Left cardiac atrium (tissue), 4 donors: ENCODE data around the gene ALG9. TPM values are rescaled to one million over a fixed set of nuclear protein-coding genes. Genes with fewer than 3 reads are reported as not detected.
A peak's percentile ranks its signal among the peaks of the same experiment; 100 is the strongest.
"Not testable (repeated sequence)": the region's sequence is repeated elsewhere in the genome, so short reads cannot be mapped to it uniquely, and the experiment has no call there.

Experiments
- ATAC-seq, 2 donors: fragments of 200-7000 bp; cut with Tn5 transposase; one replicate each; pipeline ENCODE4 v1.9.1; 2020; ENCODE audit warnings: mild to moderate bottlenecking in 2 of 2, moderate library complexity in 2 of 2
- DNase-seq: peaks from one replicate; pipeline ENCODE4 v3.0.0-alpha.2; 2020
- intact Hi-C, 2 donors: fragments of 100-400 bp; cut with DNase I; formaldehyde crosslinking; loops; one replicate each; pipeline versions ENCODE4 v1.14.1 to v1.15.1; 2022 to 2023
- total RNA-seq, 2 donors: library from RNA; stranded (reverse); fragmentation: NEBNext Ultra II Directional; extraction: Animal tissue kit (Norgen Biotek cat#: 25700); gene quantifications; one replicate each; pipeline ENCODE4 v1.2.1, GENCODE V29; 2021
- donor health status: DM: no; HTN: yes; CAD: no.
- donor health status: DM: no; HTN: yes; CAD: no; lungs with severe emphysema.
- donor health status: DM: yes; HTN: yes; CAD: no.
- donor health status: Dilated cardiomyopathy.

ALG9 gene
- total RNA-seq, 2 donors from 2014 or later = 31.5 to 116 TPM

GRCh38 chr11:111814106-111814505 is 57.3 kb downstream of the ALG9 start:
- ATAC-seq (no peak), DNase-seq (no peak)
- intact Hi-C loops = no loop called here

DNA sequence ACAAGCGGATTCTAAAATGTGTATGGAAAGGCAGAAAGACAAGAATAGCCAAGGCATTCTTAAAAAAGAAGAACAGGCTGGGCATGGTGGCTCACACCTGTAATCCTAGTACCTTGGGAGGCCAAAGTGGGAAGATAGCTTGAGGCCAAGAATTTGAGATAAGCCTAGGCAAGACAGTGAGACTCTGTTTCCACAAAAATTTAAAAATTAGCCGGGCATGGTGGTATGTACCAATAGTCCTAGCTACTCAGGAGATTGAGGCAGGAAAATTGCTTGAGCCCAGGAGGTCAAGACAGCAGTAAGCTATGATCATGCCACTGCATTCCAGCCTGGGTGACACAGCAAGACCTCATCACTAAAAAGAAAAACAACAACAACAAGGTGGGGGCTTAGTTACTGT is 59.2 kb downstream of the ALG9 start:
- intact Hi-C loops = no loop called here
- no peak for DNase-seq
- ATAC-seq = no peak

DNA sequence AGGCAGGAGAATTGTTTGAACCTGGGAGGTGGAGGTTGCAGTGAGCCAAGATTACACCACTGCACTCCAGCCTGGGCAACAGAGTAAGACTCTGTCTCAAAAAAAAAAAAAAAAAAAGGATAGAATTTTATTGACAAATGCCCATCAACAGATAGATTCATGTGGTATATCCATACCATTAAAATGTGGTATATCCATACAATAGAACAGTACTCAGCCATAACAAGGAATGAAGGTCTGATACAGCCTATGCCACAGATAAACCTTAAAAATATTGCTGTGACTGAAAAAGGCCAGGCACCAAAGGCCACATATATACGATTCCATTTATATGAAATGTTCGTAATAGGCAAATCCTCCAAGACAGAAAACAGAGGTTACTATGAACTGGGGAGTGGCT is 59.9 kb downstream of the ALG9 start:
- intact Hi-C loops = no loop called here
- ATAC-seq (no peak), DNase-seq (no peak)

DNA sequence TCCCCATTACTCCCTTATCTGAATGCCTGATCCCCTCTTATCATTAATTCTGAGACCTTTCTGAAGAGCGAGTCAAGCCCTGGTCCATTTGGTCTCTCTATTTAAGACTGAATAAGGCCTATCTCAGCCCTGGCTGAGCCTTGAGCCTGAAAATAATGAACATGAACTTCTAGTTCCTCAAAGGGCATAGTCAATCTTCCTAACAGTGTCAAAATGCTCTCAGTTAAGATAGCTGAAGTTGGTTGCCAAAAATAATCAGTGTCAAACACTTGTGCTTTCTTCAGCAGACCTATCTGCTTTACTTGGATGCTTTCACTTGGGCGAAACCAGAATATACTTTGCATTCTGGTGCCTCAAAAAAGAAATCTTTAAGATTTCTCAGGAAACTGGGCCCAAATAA is 62.5 kb downstream of the ALG9 start:
- ATAC-seq = peak; percentile 67 to 79
- intact Hi-C loops = no loop called here
- DNase-seq = no peak

DNA sequence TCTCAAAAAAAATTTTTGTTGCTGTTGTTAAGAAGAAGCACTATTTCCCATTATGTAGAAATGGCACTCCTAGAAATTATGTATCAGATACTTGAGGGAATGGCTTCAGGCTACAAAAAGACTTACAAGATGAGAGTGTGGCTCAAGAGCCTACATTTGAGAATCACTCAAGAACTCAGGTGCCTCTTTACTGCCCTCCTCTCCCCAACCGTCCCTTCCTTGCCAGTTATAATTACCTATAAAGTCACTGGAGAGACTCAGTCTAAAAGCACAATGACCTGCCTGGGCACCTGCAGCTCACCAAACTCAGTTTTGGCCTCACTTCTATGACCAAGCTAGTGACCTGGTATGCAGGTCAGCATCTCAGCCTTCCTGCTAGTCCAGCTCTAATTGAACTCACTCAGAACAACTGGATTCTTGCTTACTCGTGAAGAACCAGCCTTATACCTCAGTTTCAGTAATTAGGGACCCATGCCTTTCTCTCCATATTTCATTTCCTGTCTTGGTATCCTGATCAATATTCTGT is 63.3 kb downstream of the ALG9 start:
- DNase-seq (no peak), ATAC-seq (no peak)
- intact Hi-C loops = no loop called here

- DNase-seq = no peak
Observed at GRCh38 chr11:111807076-111807475, 64.3 kb downstream of the ALG9 start.

GRCh38 chr11:111801135-111801534 is 70.2 kb downstream of the ALG9 start:
- intact Hi-C loops = no loop called here
- DNase-seq (no peak), ATAC-seq (peak in 1 of 2 donors; percentile 49)

More at GRCh38 chr11:111807076-111807475, 64.3 kb downstream of the ALG9 start:
- no peak for ATAC-seq
- intact Hi-C loops = no loop called here

- peak in 1 of 2 donors; percentile 31 for ATAC-seq
- no peak for DNase-seq
- intact Hi-C loops = no loop called here
Observed at GRCh38 chr11:111798279-111798678, 73.1 kb downstream of the ALG9 start.

- no peak for DNase-seq
- intact Hi-C loops = no loop called here
- peak in 1 of 2 donors; percentile 47 for ATAC-seq
Observed at GRCh38 chr11:111797145-111797581, 74.2 kb downstream of the ALG9 start.

- ATAC-seq = no peak
- intact Hi-C loops = no loop called here
Observed at GRCh38 chr11:111796696-111797095, 74.7 kb downstream of the ALG9 start.

DNA sequence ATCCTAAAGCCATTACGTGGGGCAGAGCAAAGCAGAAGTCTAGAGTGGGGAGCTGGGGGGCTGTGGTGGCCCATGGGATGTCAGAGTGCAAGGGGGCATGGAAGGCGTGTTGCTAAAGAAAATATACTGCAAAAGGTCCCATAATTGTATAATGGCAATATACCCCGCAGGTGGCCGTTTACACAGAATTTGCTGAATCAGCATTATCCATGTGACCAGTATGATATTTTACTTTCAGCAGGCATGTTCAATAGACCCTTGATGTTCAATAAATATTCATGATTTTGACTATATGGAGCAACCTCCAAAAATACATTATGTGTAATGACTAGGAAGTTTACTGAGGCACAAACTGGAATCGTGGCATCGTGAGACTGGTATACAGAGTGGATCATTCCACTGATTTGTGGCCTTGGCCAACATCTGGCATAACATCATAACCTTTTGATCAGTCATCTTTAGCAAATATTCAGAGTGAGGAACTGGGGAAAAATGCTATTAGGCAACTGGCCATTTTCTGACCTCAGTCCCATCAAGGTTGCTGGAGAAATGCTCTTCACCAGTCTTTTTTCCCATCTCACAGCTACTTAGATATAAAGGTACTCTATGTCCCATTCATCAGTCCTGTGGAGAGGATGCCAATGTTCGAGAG is 75.9 kb downstream of the ALG9 start:
- no peak for DNase-seq
- ATAC-seq = no peak
- intact Hi-C loops = no loop called here

More at GRCh38 chr11:111796696-111797095, 74.7 kb downstream of the ALG9 start:
- DNase-seq = no peak

- peak; percentile 39 for DNase-seq
- intact Hi-C loops = no loop called here
- ATAC-seq = peak; percentile 28 to 47
Observed at GRCh38 chr11:111793863-111794262, 77.5 kb downstream of the ALG9 start.

- ATAC-seq (no peak), DNase-seq (no peak)
Observed at GRCh38 chr11:111792955-111793500, 78.4 kb downstream of the ALG9 start.

GRCh38 chr11:111792314-111792713 is 79.1 kb downstream of the ALG9 start:
- DNase-seq (no peak), ATAC-seq (no peak)
- intact Hi-C loops = no loop called here

More at GRCh38 chr11:111792955-111793500, 78.4 kb downstream of the ALG9 start:
- intact Hi-C loops = no loop called here

- ATAC-seq (peak in 1 of 2 donors; percentile 35), DNase-seq (no peak)
- intact Hi-C loops = loop anchor here in 1 of 2 donors (2.0 kb wide), 1 partner anchor 30 kb away; no protein-coding TSS in a partner anchor
Observed at GRCh38 chr11:111788464-111788863, 82.9 kb downstream of the ALG9 start.

- intact Hi-C loops = loop anchor here in 1 of 2 donors (2.0 kb wide), 1 partner anchor 31 kb away; no protein-coding TSS in a partner anchor
- DNase-seq = peak; percentile 65
- ATAC-seq = peak; percentile 92 to 94
Observed at GRCh38 chr11:111788051-111788450, 83.3 kb downstream of the ALG9 start.

DNA sequence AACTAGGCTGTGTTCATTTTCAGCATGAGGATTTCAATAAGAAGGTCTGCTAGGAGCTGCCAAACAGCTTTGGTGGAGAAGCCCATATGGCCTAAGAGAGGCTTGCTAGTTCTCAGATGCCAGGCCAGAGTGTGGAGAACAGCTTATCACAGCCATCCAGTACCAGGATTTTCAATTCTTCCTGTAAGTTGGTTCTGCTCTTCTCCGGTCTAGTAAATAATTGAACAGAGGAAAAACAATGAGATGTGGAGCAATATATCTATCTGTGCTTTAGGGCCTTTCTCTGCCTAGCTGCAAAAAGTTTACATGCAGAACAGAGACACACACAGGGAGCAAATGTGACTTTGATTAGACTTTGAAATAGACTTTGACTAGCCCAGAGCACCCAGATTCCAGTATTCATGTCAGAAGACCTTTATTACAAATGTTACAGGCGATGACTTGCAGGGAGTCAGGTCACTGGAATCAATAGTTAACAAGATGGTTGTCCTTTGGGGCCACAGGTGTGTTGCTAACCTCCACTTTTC is 85.4 kb downstream of the ALG9 start:
- peak; percentile 51 to 56 for ATAC-seq
- no peak for DNase-seq
- intact Hi-C loops = no loop called here

DNA sequence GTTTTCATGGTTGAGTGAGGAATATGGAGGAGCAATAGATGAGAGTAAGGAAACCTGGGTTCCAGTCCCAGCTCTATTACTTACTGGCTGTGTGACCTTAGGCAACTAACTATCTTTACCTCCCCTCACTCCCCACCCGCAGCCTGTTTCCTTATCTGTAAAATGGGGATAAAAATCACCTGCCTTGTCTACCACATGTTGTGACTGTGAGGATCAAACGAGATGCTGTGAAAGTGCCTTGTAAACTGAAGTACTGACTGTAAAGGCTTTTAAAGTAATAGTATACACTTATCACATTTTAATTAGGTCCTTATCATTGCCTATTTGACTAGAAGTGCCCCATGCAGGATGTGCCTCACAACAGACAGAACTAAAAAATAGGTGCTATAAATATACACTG is 86.3 kb downstream of the ALG9 start:
- intact Hi-C loops = no loop called here
- ATAC-seq (no peak), DNase-seq (no peak)

DNA sequence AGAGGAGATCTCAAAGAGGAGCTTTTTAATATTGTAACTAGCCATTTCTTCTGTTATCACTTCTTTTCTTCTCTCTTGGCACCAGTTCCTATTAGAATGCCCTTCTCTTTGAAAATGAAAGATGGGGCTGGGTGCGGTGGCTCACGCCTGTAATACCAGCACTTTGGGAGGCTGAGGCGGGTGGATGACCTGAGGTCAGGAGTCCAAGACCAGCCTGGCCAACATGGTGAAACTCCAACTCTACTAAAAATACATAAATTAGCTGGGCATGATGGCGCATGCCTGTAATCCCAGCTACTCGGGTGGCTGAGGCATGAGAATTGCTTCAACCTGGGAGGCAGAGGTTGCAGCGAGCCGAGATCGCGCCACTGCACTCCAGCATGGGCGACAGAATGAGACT is 87.1 kb downstream of the ALG9 start:
- ATAC-seq, DNase-seq: not testable (repeated sequence)
- intact Hi-C loops = loop anchor here in 1 of 2 donors (5.0 kb wide), 1 partner anchor 48 kb away; no protein-coding TSS in a partner anchor

- intact Hi-C loops = loop anchor here in 1 of 2 donors (5.0 kb wide), 1 partner anchor 50 kb away; no protein-coding TSS in a partner anchor
- ATAC-seq = no peak
- no peak for DNase-seq
Observed at GRCh38 chr11:111782109-111782741, 89.2 kb downstream of the ALG9 start.
